NCI-H226 (cell line): ENCODE measurements around the gene EPHA1.

Experiments
- DNase-seq: peaks from one replicate; pipeline ENCODE4 v3.0.0-alpha.2; 2015

Gene EPHA1

DNA sequence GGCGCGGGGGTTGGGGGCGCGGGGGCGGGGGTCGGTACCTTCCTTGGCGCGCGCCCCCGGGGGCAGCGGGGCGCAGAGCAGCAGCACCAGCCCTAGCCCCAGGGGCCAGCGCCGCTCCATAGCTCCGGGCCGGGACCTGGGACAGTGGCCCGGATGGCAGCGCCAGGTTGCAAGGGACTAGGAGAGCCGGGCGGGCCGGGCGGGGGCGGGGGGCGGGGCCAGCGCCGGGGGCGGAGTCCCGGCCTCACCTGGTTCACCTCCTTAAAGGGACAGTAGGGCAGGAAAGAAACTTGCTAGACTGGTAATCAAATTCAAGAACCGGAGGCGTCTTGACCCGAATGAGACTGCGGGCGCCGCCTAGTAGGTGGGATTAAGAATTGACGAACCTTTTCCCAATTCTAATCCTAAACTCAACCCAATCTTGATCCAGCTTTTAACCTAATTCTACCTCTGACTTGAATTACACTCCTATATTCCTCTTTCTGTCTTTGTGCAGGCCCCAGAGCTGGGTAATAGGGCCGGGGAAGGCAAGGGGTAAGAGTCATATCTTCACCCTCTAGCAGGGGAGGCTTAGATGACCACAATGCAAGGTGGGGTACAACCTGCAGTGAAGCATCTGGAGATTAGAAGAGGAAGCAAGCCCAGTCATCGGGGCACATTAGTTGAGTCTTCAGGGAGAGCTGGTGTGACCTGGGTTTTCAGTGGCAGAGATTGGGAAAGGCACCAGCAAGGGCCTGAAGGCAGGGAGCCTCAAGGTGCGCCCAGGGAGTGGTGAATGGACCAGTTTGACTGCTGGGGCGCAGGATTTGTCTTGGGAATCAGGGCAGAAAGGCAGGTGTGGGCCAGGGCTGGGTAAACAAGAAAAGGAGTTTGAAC, at the start of gene EPHA1:
Gene EPHA1 (minus strand): TSS at position 171 of the 876 bp plus-strand sequence. CDS start 51 bp downstream, at position 120.
- DNase-seq, result no peak

DNA sequence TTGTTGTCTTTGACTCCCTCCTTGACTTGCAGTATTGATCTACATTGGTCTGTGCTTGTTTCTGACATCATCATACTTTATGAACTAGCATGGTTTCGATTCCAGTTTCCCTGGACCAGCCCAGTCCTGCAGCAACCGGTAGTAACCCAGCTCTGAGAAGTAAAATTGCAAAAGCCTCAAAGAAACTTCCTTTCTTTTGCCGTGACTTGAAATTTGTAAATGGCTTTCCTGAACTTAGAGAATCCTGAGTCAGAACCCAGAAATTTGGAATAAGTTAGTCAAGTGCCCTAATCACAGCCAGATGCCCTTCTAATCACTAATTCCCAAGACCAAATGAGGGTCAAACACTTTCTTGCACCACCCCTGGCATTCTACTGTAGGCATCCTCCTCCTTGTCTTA, 49.6 kb upstream of the EPHA1 start:
- no peak for DNase-seq

DNA sequence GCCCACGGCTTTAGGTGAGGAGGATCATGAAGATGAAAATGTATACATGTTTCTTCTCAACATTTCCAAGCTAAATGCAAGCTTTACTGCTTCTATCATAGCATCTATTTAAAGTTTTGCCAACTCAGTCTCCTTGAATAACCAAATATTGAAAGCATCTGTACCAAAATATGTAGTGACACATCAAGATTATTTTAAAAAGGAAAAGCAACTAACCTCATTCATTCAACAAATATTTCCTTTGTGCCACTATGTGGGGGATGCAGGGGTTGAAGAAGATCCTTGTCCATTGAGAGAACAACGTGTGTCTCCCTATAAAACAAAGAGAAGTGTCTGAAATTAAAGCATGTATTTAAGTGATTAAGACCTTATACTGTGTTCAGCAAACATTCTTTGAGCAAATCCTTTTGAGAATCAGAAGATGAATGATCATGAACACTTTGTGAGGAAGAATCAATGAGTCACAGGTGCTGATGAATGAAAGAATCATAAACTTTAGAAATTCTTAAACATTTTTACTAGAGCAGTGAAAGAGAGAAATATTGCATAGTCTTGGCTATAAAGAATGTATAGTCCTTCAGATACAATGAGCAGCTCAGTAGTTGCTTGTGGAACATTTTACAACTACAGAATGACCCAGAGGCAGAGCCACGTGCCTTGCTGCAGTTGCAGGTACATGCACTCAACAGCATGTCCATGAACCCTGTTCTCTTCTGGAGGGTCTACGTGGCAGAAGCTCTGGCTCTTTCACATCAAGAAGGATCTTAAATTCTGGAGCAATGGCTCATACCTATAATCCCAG, 48.5 kb upstream of the EPHA1 start:
- no peak for DNase-seq

DNA sequence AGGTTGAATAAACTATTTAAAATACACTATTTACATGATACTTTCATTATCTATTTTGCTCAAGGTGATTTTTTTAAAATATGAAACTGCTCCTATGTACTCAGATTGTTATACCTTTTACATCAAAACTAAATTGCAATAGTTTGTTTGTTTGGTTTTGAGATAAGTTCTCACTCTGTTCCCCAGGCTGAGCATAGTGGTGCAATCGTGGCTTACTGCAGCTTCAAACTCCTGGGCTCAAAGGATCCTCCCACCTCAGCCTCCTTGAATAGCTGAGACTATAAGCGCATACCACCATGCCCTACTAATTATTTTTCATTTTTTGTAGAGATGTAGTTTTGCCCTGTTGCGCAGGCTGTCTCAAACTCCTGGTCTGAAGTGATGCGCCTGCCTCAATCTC, 47.3 kb upstream of the EPHA1 start:
- DNase-seq, result no peak

DNA sequence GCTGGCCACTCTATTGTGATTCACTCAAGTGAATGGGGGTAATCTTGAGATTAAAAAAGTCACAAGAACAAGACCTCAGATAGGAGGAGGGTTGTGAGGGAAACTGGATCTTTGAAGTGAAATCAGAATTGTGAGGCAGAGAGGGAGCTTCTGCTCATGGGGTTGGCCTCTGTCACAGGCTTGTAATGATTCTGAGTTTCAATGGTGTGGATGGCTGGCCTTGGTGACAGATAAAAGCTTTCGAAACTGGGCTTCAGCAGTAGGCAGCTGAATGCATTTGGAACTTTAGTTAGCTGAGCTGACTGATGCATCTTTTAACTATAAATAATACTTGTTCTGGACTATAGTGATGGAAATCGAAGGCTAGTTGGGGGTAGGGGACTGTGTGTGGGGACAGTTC, 46.8 kb upstream of the EPHA1 start:
- DNase-seq, result no peak

DNA sequence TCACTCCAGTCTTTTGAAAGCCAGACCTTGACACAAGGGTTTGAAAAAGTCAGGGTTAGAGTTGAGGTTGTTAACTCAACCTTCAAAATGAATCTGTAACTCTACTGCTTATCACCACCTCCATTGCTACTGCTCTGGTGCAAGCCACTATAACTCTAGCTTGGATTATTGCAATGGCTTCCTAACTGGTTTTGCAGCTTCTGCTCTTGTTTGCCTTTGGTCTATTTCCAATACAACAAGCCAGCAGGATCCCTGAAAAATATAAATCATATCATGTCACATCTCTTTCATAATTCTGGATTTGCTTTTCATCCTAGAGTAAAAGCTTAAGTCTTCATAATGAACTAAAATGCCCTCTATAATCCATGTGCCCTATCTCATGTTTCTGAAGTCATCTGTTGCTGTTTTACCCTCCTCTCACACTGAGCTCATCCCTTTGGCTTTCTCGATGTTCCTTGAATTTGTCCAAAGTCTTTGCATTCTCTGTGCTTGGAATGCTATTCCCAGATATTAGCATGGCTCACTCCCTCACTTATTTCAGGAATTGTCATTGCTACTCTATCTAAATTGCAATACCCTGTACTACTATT, 45.5 kb upstream of the EPHA1 start:
- DNase-seq, result no peak

DNA sequence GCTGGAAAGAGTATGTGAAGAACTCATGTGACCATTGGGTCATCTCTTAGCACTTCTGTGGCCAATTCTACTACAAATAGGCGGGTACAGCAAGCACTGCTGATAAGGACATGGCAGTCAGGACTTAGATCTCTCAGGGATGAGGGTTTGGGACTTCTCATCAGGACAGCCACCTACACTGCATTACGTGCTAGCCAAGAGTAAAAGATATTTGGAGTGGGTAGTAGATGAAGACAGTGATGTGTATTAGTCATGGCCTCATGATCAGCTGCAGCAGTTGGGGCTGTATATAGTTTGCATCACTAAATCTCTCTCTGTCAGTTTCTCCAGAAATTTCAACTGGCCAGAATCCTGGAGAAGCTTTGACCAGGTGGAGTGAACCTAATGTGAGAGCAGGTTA, 43.8 kb upstream of the EPHA1 start:
- DNase-seq, result no peak

DNA sequence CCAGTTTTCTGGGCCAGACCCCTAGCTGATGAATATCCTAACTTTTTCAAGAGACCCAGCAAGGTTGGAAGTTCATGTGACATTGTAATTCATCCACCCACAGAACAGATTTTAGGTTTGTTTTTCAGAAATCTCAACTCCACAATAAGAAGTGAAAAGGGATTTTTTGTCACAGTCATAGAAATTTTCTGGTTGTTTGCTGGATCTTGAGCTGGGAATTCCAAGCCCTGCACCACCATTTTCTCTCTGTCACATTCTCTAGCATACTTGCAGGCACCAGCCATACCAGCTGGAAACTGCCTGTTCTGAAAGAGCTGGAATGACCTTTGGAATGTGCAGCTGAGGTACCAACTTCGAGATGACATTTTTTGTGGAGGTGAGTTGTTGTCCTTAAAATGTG, 43.1 kb upstream of the EPHA1 start:
- no peak for DNase-seq

DNA sequence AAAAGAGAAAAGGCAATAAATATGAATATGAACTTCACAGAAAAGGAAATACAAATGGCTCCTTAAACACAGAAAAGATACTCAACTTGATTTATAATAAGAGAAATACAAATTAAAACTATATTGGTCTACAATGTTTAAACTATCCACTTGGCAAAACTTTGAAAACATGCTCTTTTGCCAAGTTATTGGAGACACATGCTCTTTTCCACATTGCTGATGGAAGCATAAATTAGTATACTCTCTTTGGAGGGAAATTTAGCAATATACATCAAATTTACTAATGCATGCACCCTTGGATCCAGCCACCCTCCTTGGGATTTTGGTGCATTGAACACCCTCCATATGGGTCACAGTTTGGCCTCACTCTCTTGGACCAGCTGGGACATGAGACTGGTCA, 42.5 kb upstream of the EPHA1 start:
- DNase-seq, result no peak

DNA sequence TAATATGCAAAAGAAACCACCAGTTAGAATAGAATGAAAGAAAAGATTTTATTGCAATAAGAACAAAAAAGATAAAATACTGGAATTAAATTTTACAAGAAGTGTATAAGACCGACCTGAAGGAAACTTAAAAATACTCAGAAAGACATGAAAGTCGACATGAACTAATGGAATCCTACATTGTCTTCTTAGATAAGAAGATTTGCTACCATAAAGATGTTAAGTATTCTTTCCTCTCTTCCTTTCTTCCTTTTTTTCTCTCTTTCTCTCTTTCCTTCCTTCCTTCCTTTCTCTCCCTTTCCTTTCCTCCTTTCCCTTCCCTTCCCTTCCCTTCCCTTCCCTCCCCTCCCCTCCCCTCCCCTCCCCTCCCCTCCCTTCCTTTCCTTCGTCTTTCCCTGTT, 41.1 kb upstream of the EPHA1 start:
- DNase-seq, result no peak

DNA sequence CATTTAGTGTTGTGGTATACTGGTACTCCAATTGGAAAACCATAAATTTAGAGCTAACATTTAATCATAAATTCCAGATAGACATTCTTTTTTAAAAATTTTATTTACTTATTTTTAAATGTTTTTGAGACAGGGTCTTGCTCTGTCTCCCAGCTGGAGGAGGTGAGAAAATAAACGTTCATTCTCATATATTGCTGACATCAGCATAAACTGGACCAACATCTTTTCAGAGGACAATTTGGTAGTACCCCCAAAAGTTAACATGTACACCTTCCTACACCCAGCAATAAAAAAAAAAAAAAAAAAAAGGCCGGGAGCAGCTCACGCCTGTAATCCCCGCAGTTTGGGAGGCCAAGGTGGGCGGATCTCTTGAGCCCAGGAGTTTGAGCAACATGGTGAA, 39.8 kb upstream of the EPHA1 start:
- DNase-seq, result no peak

DNA sequence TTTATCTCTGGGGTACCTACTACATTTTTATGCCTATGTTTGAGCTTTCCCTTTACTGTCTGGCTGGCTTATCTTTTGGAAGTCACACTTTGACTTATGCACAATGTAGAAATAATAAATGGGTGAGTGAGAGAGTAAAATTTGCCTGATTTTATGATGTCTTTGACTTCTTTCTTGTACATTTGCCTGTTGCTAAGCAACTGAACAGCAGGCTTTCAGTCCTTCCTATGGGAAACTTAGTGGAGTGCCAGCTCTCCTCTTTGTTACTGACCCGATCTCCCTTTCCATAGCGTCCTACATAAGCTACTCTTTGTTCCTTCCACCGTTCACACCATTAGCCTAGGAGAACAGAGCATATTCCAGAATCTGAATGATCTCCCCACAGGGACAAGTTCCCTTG, 38.8 kb upstream of the EPHA1 start:
- no peak for DNase-seq

DNA sequence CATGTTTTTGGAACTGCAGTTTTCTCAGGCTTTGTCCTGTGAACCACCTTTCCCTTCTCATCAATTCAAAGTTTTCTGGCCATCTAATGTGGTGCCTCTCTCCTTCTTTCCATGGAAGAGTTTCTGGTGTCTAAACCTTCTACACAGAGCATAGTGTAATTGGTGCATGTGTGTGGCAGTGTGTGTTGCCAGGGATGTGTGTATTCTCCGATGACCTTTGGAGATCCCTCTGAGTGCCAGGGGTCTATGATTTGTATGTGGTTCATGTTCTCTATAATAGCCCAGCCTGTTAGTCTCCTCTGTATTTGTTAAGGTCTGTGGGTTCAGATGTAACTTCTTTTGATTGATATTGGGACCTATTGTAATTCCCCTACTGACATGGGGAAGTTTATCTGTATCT, 36.1 kb upstream of the EPHA1 start:
- no peak for DNase-seq

DNA sequence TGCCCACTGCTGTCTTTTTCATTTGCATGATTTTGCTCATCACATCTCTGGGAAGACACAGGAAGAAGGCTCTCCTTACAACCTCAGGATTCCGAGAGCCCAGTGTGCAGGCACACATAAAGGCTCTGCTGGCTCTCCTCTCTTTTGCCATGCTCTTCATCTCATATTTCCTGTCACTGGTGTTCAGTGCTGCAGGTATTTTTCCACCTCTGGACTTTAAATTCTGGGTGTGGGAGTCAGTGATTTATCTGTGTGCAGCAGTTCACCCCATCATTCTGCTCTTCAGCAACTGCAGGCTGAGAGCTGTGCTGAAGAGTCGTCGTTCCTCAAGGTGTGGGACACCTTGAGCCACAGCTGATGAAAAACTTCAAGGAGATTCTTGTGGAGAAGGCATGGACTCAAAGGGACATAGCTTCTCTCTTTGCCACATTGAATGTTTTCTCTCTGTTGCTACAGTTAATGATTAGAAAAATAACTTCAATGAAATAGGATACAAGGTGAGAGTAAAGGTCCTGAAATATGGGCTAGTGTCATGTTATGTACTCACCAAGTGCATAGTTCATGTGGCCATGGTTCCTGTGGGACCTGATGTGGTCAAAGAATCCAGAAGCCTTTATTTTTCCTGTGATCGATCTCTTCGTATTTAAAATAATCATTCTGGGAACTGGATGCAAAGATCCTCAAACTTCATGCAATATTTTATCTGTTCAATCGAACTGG, 35.6 kb upstream of the EPHA1 start:
- DNase-seq, result no peak

DNA sequence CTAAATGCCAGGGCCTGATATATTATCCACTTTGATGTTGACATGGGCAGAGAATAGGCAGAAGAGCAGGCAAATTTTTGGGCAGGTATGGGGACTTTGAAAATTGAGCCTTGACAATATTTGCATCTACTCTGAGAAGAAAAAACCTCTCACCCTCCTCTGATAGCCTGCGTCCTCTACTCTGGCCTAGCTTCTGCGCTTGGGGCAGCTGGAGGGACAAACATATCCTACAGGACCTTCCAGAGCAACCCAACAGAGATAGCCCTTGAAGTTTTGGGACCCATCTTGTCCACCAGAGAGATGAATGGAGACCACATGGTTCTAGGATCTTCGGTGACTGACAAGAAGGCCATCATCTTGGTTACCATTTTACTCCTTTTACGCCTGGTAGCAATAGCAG, 34.5 kb upstream of the EPHA1 start, which contains the start of gene TAS2R60:
Gene TAS2R60 (plus strand): TSS at position 301 of the 400 bp plus-strand sequence. CDS start 0 bp downstream, at position 301.
- no peak for DNase-seq

DNA sequence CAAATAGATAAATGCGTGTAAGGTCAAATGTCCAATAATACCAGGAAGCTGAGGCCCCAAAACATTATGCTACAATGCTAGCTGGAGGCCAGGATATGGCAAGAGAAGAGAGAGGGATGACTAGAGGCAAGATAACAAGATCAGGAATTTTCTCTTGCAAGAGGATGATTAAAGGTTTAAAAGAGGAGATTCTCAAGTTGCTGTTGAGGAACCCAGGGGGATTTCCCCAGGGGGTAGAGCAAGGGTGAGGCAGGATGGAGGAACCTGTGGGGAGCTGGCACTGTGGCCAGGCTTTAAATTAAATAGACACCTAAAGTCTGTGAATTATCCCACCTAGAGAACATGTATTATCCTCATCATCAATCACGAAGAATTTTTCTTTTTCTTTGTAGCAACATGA, 31.2 kb upstream of the EPHA1 start:
- DNase-seq, result peak; percentile 45

DNA sequence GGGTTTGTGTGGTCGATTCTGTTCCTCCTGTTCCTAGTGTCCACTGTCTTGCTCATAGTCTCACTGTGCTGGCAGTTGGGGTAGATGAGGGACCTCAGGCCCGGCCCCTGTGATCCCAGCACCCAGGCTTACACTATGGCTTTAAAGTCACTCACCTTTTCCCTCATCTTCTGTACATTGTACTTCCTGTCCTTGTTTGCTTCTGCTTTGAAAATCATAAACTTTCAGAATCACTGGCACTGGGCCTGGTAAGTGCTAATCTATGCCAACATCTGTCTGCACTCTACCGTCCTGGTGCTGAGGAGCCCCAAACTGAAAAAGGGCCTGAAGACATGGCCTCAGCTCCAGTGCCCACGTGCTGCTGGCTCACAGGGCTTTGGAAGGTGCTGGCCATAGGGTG, 28.9 kb upstream of the EPHA1 start:
- no peak for DNase-seq

DNA sequence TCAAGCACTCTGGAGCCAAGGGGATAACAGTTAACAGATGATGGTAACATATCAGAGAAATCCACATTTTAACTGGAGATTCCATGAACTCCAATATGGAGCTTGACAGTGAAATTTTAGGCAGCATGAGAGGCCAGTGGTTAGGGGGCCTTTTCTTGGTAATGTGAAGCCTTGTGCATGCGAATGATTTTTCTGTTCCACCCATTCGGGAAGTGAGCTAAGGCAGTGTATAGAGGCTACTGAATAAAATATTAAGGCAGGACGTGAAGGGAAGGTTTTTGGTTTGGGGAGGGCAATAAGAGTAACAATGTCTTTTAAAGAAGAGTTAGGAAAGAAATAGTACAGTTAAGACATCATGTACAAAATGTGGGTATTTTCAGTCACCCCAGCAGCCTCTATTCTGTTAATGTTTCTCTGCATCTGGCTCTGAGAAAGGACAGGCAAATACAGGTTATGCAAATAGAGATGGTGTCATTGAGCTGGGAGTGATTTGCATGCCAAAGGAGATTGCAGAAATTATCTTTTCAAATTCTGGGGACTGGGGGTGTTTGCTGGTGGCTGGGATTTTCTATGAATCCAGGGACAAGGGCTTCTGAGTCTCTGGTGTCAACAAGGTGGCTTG, 27.8 kb upstream of the EPHA1 start:
- DNase-seq, result no peak

DNA sequence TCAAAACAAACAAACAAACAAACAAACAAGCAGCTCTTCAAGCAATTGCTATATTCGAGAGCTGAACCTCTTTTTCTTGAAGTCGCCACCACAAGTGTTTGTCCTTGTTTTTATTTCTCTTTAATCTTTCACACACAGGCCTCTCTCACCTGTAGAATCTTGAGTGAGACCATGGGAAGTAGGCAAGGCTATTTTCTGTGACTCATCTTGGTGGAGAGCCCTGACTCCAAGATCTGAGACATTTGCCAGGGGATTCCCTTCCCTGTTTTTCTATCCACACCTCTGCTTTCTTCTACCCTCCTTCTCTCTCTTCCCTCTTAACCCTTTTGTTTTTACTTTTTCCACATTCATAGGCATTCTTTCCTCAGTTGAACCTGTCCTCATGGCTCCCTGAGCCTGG, 26.6 kb upstream of the EPHA1 start:
- peak; percentile 32 for DNase-seq

DNA sequence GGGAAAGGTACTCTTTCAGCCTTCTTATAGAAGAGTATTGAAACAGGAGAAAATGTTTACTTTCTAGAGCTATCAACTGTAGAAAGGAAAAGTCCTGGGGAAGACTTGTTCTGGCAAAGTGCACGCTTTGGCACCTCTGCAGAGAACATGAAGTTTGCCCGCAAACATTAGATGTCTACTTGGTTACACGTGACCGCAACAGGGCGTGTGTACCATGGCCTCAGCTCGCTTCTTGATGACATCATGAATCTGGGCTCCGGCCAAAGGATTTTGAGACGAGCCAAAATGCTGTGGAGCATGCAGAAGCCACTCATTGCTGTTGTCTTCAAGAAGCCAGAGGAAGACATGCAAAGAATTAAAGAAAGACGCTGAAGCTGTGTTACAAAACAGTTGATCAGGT, 26.0 kb upstream of the EPHA1 start:
- DNase-seq, result no peak

DNA sequence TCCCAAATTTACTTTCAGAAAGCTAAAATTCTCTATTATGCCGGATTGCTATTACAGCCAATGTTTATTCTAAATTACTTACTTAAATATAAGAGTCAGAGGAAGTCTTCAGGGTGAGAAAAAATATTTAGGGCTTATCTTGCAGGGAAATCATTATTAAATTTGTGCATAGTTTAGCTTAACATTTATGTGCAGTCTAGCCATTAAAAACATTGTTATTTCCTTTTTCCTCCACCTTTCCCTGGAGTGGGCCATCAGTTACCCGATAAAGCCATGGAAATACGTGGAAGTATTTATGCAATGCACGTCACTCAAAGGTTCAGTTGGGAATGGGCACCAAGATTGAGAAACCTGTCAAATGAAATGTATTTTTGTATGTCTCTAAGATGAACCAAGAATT, 25.1 kb upstream of the EPHA1 start:
- DNase-seq, result no peak

DNA sequence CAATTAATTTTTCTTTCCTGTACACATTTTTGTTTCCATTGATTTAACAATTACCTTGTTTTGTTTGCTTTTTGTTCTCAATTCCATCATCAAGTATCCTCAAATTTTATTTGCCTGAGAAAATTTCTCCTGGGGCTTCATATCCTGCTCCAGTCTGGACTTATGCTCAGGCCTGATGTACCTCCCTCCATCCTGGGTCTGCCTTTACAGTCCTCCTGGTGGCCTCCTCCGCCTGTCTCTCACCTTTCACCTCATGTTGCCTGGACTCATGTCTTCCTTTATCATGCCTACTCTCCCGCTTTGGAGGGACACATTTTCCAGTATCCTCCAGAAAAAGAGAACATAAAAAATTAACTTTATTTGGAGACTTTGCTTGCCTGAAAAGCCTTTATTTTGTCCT, 22.5 kb upstream of the EPHA1 start:
- DNase-seq, result no peak
